GM21786 (cell line): ENCODE measurements around the gene ADARB2.

Experiments
- ATAC-seq: cut with Tn5 transposase; IDR thresholded peaks from one replicate; pipeline ENCODE4 v1.9.1; 2021; ENCODE audit not compliant: unreplicated experiment

Gene ADARB2

DNA sequence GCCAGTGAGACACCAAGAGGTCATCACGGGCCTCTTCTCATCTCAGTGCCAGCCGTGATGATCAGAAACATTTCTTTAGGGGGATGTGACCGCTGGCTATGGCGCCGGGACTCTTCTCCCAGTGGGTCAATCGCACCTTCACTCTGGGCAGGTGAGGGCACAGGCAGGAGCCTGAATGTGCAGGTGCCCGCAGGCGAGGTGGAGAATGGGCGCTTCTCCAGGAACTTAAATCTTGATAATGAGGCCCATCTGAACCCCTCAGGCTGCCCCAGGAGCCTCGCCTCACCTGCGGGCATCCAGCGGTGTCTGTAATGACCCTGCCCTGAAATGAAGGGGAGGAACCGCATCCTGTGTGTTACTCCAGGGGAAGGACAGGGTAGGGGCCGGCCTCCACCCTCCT lies 204.7 kb downstream of the ADARB2 start:
- ATAC-seq = no peak

GRCh38 chr10:1531883-1532597 lies 205.3 kb downstream of the ADARB2 start:
- ATAC-seq = no peak

- ATAC-seq = no peak
These were observed 206.3 kb downstream of the ADARB2 start for GRCh38 chr10:1530871-1531517.

GRCh38 chr10:1529806-1530413 lies 207.4 kb downstream of the ADARB2 start:
- no peak for ATAC-seq

- no peak for ATAC-seq
These were observed 209.4 kb downstream of the ADARB2 start for GRCh38 chr10:1527951-1528350.

GRCh38 chr10:1526436-1527055 lies 210.8 kb downstream of the ADARB2 start:
- no peak for ATAC-seq

GRCh38 chr10:1525354-1526162 lies 211.8 kb downstream of the ADARB2 start:
- ATAC-seq = no peak

DNA sequence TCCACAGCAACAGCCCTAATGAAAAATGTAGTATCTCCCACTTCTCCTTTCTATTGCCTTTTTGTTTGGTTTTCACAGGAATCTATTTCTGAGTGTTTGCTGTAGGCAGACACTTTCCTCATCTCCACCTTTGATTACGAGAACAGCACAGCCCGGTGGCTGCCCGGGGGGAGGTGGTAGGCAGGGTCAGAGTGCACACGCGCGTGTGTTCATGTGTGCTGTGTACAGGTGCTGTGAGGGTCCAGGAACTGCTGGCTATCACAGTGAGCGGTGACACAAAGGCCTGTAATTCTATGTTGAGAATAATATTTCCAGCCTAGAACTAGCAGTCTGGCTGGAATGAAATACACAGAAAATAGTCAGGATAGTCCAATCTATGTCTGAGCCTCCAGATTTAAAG lies 212.8 kb downstream of the ADARB2 start:
- ATAC-seq = no peak

GRCh38 chr10:1523221-1523620 lies 214.1 kb downstream of the ADARB2 start:
- no peak for ATAC-seq

GRCh38 chr10:1522237-1522636 lies 215.1 kb downstream of the ADARB2 start:
- no peak for ATAC-seq

- no peak for ATAC-seq
These were observed 215.6 kb downstream of the ADARB2 start for GRCh38 chr10:1521741-1522140.

DNA sequence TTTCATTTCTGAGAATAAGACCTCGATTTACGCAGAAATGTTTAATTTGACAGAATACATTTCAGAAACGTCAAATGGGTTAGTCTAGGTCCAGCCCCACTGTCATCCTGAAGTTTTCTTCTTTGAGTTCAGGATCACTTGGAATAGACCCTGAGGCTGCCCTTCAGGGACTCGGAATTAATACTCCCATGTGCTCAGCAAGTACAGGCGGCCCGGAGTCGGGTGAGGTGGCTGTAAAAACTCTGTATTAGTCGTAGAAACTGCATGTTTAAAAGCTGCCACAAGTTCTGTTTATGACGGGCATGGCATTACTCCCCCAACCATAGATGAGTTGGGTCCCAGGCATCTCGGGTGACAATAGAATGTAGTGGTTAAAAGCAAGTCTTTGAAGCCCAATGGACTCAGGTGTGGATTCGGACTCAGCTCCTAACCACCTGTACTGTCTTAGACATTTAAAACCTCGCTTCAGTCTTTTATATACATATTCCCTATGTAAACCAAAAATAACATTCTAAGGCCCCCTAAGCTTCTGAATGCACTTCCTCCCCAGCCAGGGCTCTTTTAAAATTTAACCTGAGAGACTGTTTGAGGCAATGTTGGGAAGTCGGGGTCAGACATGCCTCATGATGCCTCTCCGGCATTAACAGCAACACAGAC lies 216.3 kb downstream of the ADARB2 start:
- no peak for ATAC-seq

DNA sequence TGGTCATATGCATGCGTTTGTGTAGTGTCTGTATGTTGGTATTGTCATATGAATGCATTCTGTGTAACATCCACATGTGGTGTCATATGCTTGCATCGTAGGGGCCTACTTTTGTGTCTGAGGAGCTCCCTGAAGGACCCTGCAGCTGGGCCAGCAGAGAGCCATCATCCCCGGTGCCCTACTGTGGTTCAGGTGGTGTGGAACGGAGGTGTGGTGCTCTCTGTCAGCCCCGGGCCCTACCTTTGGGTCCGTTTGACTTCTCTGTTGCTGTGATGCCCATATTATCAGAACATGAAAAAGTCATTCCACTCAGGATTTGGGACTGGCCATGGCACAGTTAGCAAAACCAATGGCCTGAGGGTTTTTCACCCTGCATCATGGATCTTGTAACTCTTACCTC lies 217.9 kb downstream of the ADARB2 start:
- ATAC-seq = no peak

DNA sequence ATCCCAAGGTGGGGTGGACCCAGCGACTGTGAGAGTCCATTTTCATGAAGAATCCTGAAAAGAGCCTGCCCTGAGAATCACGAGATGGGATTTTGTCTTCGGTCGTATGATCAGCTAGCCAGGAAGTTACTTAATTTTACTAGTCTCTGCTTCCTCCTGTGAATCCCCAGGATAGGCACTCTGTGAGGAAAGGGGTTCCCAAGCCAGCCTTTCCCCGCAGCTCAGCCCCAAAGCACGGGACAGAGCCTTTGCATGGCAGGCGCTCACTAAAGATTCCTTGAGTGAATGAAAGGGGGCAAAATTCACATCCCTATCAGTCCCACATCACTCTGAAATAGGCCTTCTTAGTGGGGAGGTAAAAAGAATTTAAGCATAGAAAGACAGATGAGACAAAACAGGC lies 219.6 kb downstream of the ADARB2 start:
- ATAC-seq = no peak

DNA sequence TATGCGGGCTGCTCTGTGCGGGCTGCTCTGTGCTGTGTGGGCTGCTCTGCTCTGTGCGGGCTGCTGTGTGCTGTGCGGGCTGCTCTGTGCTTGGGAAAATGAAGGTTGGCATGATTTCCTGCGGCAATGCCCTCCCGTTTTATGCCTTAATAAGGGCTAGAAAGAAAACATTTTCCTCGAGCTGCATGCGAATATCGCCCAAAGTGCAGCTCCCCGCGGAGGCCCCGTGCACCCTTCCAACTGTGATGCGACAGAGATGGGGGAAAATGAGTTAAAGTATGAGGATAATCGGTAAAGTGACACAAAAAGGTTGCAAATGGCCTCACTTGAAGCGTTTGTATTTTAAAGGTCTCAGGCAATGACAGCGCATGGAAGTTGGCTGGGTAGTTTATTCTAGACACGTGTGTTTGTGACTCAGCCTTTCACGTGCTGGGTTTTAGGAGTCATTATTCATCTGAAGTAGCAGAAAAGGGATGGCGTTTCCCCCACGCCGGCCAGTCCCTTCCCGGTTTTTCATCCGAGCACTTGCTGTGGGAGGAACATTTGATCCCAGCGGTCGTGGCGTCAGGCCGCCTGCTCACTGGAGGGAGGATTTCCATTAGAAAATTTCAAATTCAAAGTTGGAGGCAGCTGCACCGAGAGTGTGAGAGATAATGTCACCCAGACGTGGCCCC lies 220.7 kb downstream of the ADARB2 start:
- ATAC-seq = no peak

GRCh38 chr10:1515780-1516491 lies 221.4 kb downstream of the ADARB2 start:
- no peak for ATAC-seq

DNA sequence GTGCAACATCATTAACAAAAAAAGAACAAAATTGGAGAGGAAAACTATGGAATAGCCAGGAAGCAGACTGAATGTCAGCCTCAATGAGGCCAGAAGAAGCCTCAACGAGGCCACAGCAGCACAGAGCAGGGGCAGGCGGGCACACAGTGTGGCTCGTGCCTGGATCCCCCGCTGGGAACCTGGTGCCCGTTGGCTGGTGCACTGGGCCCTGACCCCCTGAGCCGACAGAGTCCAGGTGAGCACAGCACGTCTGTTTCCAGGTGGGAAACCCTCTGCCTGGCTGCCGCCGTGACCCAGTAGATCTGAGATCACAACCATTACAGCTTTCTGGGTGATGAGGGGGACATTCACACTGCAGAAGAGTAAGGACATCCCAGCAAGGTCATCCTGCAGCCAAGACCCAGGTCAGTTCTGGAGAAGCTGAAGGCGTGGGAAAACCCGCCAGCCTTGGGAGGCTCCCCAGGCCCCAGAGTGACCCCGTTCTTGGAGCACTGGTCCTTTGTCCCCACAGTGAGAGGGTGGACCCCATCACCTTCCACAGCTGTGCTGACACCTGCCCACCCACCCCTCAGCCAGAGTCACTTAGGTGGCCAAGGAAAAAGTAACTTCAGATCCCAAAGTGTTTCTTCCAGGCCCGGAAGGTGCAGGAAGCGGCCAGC lies 222.1 kb downstream of the ADARB2 start:
- ATAC-seq = no peak

DNA sequence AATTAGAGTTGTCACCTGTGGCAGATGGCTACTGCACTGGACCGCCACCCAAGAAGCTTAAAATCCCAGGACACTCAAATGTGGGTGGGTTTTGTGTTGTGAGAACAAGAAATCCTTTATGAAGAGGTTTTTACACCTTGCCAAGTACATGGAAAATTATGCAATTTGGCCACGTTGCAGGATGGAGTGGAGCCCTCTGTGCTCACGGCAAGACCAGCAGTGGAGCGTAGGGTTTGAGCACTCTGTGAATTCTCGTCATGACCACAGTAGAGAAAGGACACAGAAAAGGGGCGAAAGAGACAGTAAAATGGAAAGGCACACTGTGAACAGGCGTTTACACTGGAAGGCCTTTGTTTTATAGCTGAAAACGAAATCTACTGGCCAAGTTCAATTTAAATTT lies 222.6 kb downstream of the ADARB2 start:
- no peak for ATAC-seq

DNA sequence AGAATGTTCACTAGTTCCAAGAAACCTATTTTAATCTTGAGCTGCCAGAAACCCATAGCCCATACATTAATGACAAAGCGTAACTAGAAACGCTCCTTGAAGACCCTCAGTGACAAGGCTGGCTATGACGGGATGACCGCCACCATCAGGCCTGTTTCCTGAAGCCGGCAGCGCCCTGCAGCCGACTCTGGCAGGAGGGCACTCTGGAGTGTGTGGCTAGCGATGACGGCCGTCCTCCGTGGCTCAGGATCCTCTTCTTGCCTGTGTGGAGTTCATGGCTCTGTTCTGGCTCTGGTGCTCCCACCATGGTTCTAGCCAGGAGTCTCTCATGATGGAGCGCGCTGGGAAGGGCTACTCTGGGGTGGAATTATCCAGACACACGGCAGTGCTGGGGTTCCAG lies 224.1 kb downstream of the ADARB2 start:
- ATAC-seq = no peak
